ENCODE results near the gene ACBD5. TPM values are rescaled to one million over a fixed set of nuclear protein-coding genes. Genes with fewer than 3 reads are reported as not detected.
A peak's percentile ranks its signal among the peaks of the same experiment; 100 is the strongest.

The ACBD5 gene
- total and polyA plus RNA-seq, 12 donors, result 10.4 to 70.3 (median 45.7) TPM

DNA sequence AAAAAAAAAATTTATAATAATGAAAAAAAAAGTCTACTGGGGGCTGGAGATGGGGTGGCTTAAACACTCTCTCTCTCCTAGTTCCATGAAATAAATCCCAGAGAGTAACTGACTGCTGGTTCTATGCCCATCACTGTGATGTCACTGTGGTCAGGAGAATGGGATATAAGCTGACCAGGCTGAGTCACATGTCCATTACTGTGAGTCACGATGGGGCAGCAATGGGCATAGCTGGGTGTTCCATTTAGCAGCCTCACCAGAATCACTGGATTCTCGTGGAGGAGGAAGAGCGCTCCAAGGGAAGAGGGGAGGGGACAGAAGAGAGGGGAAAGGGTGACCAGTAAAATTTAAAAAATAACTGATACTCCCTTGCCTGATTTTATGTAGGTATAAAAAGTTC is 48.3 kb downstream of the ACBD5 start:
- peak; percentile 66 to 89 (median 81) for DNase-seq
- H3K36me3 ChIP-seq (replicated peaks in 1 of 2), result no peaks in the 10 kb centered on the region
- WGBS, 4 donors, result 33 to 47% (median 43%) methylated on average over 3 of the region's 3 CpGs
- intact Hi-C loops (cut with DNase I), result no loop called here
- H3K4me1 ChIP-seq (replicated peaks in 1 of 2), result no peaks in the 10 kb centered on the region
- H3K27me3 ChIP-seq, result no peaks in the 10 kb centered on the region
- H3K27ac ChIP-seq, result peak overlapping the region in 3 of 5 donors; percentile 52 to 54 (median 53)
- no peak overlapping the region for H3K4me3 ChIP-seq
- TF ChIP-seq, protein P1, sequence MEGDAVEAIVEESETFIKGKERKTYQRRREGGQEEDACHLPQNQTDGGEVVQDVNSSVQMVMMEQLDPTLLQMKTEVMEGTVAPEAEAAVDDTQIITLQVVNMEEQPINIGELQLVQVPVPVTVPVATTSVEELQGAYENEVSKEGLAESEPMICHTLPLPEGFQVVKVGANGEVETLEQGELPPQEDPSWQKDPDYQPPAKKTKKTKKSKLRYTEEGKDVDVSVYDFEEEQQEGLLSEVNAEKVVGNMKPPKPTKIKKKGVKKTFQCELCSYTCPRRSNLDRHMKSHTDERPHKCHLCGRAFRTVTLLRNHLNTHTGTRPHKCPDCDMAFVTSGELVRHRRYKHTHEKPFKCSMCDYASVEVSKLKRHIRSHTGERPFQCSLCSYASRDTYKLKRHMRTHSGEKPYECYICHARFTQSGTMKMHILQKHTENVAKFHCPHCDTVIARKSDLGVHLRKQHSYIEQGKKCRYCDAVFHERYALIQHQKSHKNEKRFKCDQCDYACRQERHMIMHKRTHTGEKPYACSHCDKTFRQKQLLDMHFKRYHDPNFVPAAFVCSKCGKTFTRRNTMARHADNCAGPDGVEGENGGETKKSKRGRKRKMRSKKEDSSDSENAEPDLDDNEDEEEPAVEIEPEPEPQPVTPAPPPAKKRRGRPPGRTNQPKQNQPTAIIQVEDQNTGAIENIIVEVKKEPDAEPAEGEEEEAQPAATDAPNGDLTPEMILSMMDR (IDR thresholded peaks at IDR 0.05), result no peak
- TF ChIP-seq POLR2A (IDR thresholded peaks at IDR 0.05), result peak in 1 of 2 donors; percentile 58
- no peaks in the 10 kb centered on the region for H3K9me3 ChIP-seq (replicated peaks in 1 of 3)

DNA sequence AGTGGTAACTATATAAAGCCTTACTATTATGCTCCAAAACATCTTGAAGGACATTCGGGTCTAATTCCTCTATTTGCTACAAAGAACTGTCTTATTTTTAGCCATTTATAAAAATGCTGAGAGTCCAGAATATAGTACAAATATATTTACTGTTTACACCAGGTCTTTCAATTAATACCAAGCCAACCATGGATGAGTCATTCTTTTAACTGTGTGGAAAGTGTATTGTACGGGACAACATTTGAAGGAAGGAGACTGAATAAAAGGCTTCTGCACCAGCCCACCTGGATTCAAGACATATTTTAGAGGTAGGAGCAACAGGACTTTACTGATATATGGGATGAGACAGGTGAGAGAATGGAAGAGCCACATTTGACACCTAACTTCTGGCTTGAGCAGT is 50.1 kb downstream of the ACBD5 start:
- TF ChIP-seq POLR2A (IDR thresholded peaks at IDR 0.05), result no peak
- TF ChIP-seq, protein P1 (IDR thresholded peaks at IDR 0.05), result no peak
- H3K4me1 ChIP-seq (replicated peaks in 1 of 2), result no peaks in the 10 kb centered on the region
- H3K27ac ChIP-seq, result no peak overlapping the region
- no peak overlapping the region for H3K4me3 ChIP-seq
- no peaks in the 10 kb centered on the region for H3K9me3 ChIP-seq (replicated peaks in 1 of 3)
- no peaks in the 10 kb centered on the region for H3K27me3 ChIP-seq
- intact Hi-C loops (cut with DNase I), result no loop called here
- DNase-seq, result no peak
- 75 to 82% (median 80%) methylated on average over 2 of the region's 2 CpGs for WGBS, 4 donors
- H3K36me3 ChIP-seq (replicated peaks in 1 of 2), result no peaks in the 10 kb centered on the region

DNA sequence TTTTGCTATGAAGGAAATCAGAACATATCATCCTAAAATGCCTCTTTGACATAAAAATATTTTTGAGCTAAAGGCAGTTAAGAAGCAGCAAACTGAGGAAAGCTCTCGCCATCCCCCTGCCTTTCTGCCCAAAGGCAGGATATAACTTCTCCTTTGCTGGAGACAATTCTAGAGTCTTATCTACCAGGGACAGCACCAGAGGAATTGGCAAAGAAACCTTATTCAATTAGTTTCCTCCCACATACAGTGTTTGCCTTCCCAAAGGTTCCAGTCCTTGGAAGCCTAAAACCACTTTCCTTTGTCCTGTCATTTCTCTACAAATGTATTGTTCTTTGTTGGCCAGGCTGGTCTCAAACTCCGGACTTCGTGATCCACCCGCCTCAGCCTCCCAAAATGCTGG is 51.7 kb downstream of the ACBD5 start:
- H3K27me3 ChIP-seq, result no peaks in the 10 kb centered on the region
- no peaks in the 10 kb centered on the region for H3K36me3 ChIP-seq (replicated peaks in 1 of 2)
- H3K4me3 ChIP-seq, result no peak overlapping the region
- no peaks in the 10 kb centered on the region for H3K4me1 ChIP-seq (replicated peaks in 1 of 2)
- 94 to 98% (median 96%) methylated on average over 4 of the region's 4 CpGs for WGBS, 4 donors
- intact Hi-C loops (cut with DNase I), result no loop called here
- H3K27ac ChIP-seq, result no peak overlapping the region
- no peak for DNase-seq
- no peak for TF ChIP-seq POLR2A (IDR thresholded peaks at IDR 0.05)
- TF ChIP-seq, protein P1 (IDR thresholded peaks at IDR 0.05), result no peak
- H3K9me3 ChIP-seq (replicated peaks in 1 of 3), result no peaks in the 10 kb centered on the region

DNA sequence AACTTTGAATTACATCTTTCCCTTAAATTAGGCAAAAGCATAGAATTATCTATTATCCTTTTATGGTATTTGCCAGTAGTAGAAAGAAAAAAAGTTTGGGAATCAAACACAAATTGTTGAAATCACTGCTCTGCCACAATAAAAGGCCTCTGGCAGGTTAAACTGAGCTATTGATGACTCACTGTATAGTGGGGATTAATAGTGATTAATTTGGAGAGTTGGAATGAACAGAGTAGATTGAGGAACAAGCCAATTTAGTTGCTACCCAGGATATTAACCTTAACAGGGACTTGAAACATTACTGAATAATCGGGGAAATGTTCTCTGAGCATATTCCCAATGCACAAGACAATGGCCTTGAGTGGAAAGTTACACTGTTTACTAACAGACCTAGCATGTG is 52.3 kb downstream of the ACBD5 start:
- no peak for DNase-seq
- 35 to 74% (median 61%) methylated on average over 1 of the region's 1 CpG for WGBS, 4 donors
- no peaks in the 10 kb centered on the region for H3K9me3 ChIP-seq (replicated peaks in 1 of 3)
- H3K4me1 ChIP-seq (replicated peaks in 1 of 2), result no peaks in the 10 kb centered on the region
- TF ChIP-seq, protein P1 (IDR thresholded peaks at IDR 0.05), result no peak
- no peak for TF ChIP-seq POLR2A (IDR thresholded peaks at IDR 0.05)
- no peaks in the 10 kb centered on the region for H3K27me3 ChIP-seq
- H3K36me3 ChIP-seq (replicated peaks in 1 of 2), result no peaks in the 10 kb centered on the region
- H3K4me3 ChIP-seq, result no peak overlapping the region
- no peak overlapping the region for H3K27ac ChIP-seq
- intact Hi-C loops (cut with DNase I), result no loop called here
